ENCODE measurements around the gene SDR42E2.

Gene SDR42E2

DNA sequence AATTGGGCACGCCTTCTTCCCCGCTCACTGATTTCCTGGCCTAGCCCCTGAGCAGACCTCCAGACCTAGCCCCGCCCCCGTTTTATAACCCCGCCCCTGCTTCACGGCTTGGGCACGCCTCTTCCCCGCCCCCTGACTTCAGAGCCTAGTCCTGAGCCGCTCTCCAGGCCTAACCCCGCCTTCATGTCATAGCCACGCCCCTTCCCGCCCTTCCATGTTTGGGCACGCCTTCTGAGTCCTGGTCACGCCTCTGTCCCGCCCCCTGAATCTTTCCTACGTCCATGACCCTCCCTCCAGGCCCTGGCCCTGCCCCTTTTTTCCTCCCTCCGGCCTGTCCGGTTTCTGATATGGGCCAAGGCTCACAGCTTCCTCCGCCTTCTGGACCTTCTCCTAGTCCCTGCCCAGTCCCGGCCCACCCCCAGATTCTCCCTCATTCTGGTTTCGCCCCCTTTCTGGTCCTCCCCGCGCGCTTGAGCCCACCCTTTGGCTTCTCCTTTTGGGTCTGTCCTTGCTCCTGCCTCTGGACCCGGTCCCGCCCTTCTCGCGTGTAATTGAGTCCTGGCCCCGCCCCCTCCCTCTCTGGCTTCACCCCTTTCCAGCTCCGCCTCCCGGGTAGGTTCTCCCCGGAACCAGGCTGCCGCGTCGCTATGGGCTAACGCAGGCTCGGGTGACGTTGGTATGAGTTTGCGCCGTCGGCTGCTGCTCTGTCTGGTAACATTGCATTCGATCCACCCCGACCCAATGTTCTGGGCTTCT is 28.6 kb downstream of the SDR42E2 start:
- DNase-seq (ENCODE audit: low read depth), result peak; percentile 100
- TF ChIP-seq, protein P1, sequence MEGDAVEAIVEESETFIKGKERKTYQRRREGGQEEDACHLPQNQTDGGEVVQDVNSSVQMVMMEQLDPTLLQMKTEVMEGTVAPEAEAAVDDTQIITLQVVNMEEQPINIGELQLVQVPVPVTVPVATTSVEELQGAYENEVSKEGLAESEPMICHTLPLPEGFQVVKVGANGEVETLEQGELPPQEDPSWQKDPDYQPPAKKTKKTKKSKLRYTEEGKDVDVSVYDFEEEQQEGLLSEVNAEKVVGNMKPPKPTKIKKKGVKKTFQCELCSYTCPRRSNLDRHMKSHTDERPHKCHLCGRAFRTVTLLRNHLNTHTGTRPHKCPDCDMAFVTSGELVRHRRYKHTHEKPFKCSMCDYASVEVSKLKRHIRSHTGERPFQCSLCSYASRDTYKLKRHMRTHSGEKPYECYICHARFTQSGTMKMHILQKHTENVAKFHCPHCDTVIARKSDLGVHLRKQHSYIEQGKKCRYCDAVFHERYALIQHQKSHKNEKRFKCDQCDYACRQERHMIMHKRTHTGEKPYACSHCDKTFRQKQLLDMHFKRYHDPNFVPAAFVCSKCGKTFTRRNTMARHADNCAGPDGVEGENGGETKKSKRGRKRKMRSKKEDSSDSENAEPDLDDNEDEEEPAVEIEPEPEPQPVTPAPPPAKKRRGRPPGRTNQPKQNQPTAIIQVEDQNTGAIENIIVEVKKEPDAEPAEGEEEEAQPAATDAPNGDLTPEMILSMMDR (IDR thresholded peaks at IDR 0.05; ENCODE audit: low read length, missing control alignments), result no peak
- peak overlapping the region; percentile 62 for H3K4me3 ChIP-seq (replicated peaks; ENCODE audit: low read depth, low read length)

DNA sequence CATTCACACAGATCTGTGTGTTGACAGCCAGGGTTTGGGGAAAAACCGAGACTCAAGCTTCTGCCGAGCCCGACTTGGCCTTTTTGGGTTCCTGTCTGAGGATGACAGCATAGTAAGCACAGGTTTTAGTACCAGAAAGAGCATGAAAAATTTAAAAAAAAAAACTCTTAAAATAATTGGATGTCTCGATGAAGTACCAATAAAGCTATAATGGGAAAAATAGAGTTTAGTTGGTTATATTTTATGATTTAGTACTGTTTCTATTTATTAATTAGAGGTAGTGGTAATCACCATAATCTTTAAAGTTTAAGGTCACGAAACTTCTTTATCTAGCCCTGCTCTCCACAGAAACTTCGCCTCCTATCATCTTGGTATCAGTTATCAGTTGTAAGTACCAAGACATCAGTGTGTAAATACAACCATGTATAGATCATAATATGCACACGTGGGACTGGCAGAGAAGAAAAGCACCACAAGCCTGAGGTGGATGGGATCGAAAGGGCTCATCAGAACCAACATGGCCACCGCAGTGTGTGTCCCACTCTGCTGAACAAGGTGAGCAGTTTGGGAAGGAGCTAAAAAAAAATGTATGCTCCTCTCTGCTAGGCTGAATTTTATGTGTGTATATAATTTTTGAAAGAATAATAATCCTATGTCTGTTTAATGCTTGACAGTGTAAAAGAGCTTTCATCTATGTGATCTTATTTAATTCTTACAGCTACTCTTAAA is 29.4 kb downstream of the SDR42E2 start:
- no peak for DNase-seq (ENCODE audit: low read depth)
- H3K4me3 ChIP-seq (replicated peaks; ENCODE audit: low read depth, low read length), result peak overlapping the region; percentile 62
- TF ChIP-seq, protein P1 (IDR thresholded peaks at IDR 0.05; ENCODE audit: low read length, missing control alignments), result no peak

DNA sequence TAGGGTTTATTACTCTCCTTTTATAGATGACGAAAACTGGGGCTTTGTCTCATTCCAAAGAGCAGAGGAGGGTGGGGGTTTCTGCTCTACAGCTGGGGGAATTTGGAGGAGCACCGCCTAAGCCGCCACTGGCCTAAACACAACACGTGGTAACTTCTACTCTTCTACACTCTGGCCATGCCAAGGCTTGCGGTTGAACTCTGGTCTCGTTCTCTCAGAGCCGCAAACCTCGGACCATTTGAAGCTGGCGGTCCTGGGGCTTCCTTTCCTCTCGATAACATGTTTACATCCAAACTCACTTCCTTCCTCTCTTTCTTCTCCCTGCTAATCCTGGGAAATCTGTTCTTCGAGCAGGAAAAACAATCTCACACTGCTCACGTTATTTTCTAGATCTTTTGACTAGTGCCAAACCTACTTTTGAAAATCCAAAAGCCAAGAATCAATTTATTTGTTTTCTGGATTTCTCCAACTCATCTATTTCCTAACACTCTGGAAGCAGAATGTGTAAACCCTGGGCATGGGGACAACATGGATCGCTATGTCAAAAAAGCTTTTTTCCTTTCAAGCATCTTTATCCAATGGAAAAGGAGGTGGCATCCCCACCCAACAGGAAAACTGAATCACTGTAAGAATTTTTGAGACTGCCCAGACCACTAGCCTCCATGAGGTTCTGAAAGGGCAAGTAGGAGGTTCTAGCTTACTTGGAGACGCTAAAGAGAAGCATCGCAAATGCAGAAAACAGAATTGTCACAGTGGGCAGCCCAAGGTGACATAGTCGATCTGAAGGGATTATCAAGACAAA is 30.2 kb downstream of the SDR42E2 start:
- TF ChIP-seq, protein P1 (IDR thresholded peaks at IDR 0.05; ENCODE audit: low read length, missing control alignments), result no peak
- DNase-seq (ENCODE audit: low read depth), result peak; percentile 97
- peak overlapping the region; percentile 62 for H3K4me3 ChIP-seq (replicated peaks; ENCODE audit: low read depth, low read length)

- no peak for DNase-seq (ENCODE audit: low read depth)
- TF ChIP-seq, protein P1 (IDR thresholded peaks at IDR 0.05; ENCODE audit: low read length, missing control alignments), result no peak
- H3K4me3 ChIP-seq (replicated peaks; ENCODE audit: low read depth, low read length), result peak overlapping the region; percentile 62
Observed at GRCh38 chr16:22193063-22193411, 30.7 kb downstream of the SDR42E2 start.

GRCh38 chr16:22194707-22195444 is 32.6 kb downstream of the SDR42E2 start:
- DNase-seq (ENCODE audit: low read depth), result no peak
- H3K4me3 ChIP-seq (replicated peaks; ENCODE audit: low read depth, low read length), result no peak overlapping the region
- TF ChIP-seq, protein P1 (IDR thresholded peaks at IDR 0.05; ENCODE audit: low read length, missing control alignments), result no peak

DNA sequence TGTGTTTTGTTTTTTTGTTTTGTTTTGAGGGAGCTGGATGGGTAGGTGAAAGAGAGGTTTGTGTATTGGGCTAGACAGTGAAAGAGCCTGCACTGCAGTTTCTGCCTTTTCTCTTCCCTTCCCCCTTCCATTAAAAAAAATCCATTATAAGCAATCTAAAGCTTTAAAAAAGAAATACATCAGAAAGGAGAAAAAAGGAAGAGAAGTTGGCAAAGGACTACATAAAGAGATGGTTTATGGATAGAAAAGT is 33.1 kb downstream of the SDR42E2 start:
- no peak overlapping the region for H3K4me3 ChIP-seq (replicated peaks; ENCODE audit: low read depth, low read length)
- TF ChIP-seq, protein P1 (IDR thresholded peaks at IDR 0.05; ENCODE audit: low read length, missing control alignments), result no peak
- DNase-seq (ENCODE audit: low read depth), result no peak
